Endothelial cell (in vitro differentiated cells): Measurements from ENCODE around the gene SERPINI2. TPM values are rescaled to one million over a fixed set of nuclear protein-coding genes. Genes with fewer than 3 reads are reported as not detected.

Experiments
- DNase-seq: peaks from one replicate; pipeline ENCODE4 v3.0.0; 2021; ENCODE audit warnings: low spot score
- H3K27ac Mint-ChIP-seq: one replicate; pipeline ENCODE4 v1.8.0; 2021; ENCODE audit warnings: mixed read lengths, inconsistent platforms; ENCODE audit not compliant: unreplicated experiment
- H3K27me3 Mint-ChIP-seq: one replicate; pipeline ENCODE4 v1.8.0; 2021; ENCODE audit warnings: mild to moderate bottlenecking, moderate library complexity, mixed read lengths, inconsistent platforms; ENCODE audit not compliant: unreplicated experiment
- H3K36me3 Mint-ChIP-seq: one replicate; pipeline ENCODE4 v1.8.0; 2021; ENCODE audit warnings: mild to moderate bottlenecking, low read depth, mixed read lengths, inconsistent platforms; ENCODE audit not compliant: unreplicated experiment
- H3K4me1 Mint-ChIP-seq: one replicate; pipeline ENCODE4 v1.8.0; 2021; ENCODE audit warnings: mild to moderate bottlenecking, mixed read lengths, inconsistent platforms; ENCODE audit not compliant: unreplicated experiment
- H3K4me3 Mint-ChIP-seq: one replicate; pipeline ENCODE4 v1.8.0; 2021; ENCODE audit warnings: mild to moderate bottlenecking, mixed read lengths, inconsistent platforms; ENCODE audit not compliant: unreplicated experiment
- H3K9me3 Mint-ChIP-seq: one replicate; pipeline ENCODE4 v1.8.0; 2021; ENCODE audit warnings: mixed read lengths, inconsistent platforms; ENCODE audit not compliant: unreplicated experiment
- CTCF ChIP-seq: fragments of 200-600 bp; sonication (generic); IDR thresholded peaks from one replicate; pipeline ENCODE4 v1.5.0; 2021; ENCODE audit warnings: antibody characterized with exemption; ENCODE audit not compliant: unreplicated experiment
- total RNA-seq: library from RNA; stranded (reverse); fragmentation: NEBNext Ultra II Directional; extraction: Animal tissue kit (Norgen Biotek cat#: 25700); gene quantifications from one replicate; pipeline ENCODE4 v1.2.1, GENCODE V29; 2021; ENCODE audit not compliant: unreplicated experiment

The SERPINI2 gene
- total RNA-seq, 1 donor from 2014 or later, result not detected

GRCh38 chr3:167480748-167481147, 6.9 kb upstream of the SERPINI2 start:
- H3K27ac Mint-ChIP-seq, result no peak overlapping the region
- no peaks in the 10 kb centered on the region for H3K27me3 Mint-ChIP-seq
- H3K4me3 Mint-ChIP-seq, result no peak overlapping the region
- TF ChIP-seq CTCF, result no peak
- no peaks in the 10 kb centered on the region for H3K4me1 Mint-ChIP-seq
- no peaks in the 10 kb centered on the region for H3K36me3 Mint-ChIP-seq
- DNase-seq, result no peak
- H3K9me3 Mint-ChIP-seq, result no peaks in the 10 kb centered on the region

- H3K27ac Mint-ChIP-seq, result no peak overlapping the region
- no peak overlapping the region for H3K4me3 Mint-ChIP-seq
- H3K36me3 Mint-ChIP-seq, result no peaks in the 10 kb centered on the region
- TF ChIP-seq CTCF, result no peak
- no peaks in the 10 kb centered on the region for H3K27me3 Mint-ChIP-seq
- H3K4me1 Mint-ChIP-seq, result no peaks in the 10 kb centered on the region
- no peak for DNase-seq
- no peaks in the 10 kb centered on the region for H3K9me3 Mint-ChIP-seq
Observed at GRCh38 chr3:167469381-167469780, 4.5 kb downstream of the SERPINI2 start.

DNA sequence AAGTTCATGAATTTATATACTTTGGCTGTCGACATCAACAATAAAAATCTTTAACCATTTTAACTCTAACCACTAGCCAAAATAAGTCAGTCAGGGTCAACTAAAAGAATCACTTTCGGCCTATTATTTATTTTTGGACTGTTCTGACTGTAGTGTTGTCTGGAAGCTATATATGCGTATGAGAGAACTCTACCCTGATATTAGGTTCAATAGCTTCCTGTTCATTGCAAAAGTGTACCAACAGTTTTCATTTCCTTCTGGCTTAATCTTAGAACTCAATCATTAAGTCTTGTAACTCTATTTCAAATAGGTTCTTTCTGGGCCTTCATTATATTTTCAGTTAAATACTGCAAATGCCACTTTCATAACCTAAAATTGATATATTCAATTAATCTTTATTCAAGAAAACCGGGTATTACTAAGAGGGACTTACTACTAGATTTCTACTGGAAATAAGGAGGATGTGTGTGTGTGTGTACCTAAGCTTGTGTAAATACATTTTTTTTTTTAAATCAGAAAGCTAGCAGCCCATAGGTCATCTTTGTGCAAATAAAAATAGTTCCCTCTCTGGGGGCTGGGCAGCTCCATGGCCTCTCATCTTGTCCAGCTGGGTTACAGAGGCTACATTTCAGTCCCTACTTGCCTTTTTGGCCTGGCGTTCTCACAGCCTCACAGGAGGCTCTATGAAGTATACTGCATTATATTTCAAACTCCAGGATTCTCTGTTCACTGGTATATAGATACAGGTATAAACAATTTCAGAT, 5.8 kb downstream of the SERPINI2 start:
- H3K4me1 Mint-ChIP-seq, result no peaks in the 10 kb centered on the region
- H3K27ac Mint-ChIP-seq, result no peak overlapping the region
- H3K9me3 Mint-ChIP-seq, result no peaks in the 10 kb centered on the region
- H3K27me3 Mint-ChIP-seq, result no peaks in the 10 kb centered on the region
- no peak overlapping the region for H3K4me3 Mint-ChIP-seq
- H3K36me3 Mint-ChIP-seq, result no peaks in the 10 kb centered on the region
- DNase-seq, result no peak
- no peak for TF ChIP-seq CTCF

DNA sequence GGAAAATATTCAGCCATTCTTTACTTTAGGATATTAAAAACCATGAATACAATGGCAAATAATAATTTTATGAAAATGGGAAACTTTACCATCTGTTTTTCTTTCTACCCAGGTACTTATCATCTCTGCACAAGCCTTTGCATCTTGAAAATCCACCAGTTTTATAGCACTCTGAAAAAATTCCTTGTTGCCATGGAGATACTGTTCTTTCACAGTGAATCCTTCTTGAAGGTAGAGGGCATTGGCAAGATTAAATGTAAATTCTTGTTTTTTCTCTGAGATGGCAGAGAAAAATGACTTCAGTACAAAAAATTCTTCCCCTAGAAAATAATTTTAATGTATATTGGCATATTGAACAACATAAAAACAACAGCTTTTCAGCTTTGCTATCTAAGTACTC, 6.9 kb downstream of the SERPINI2 start:
- Mint-ChIP-seq H3K27ac (no peak overlapping the region), H3K27me3 (no peaks in the 10 kb centered on the region)

More for the DNA sequence above, 6.9 kb downstream of the SERPINI2 start:
- no peaks in the 10 kb centered on the region for H3K4me1 Mint-ChIP-seq
- no peaks in the 10 kb centered on the region for H3K9me3 Mint-ChIP-seq
- TF ChIP-seq CTCF, result no peak
- no peak overlapping the region for H3K4me3 Mint-ChIP-seq
- no peaks in the 10 kb centered on the region for H3K36me3 Mint-ChIP-seq
- DNase-seq, result no peak
